C1 segment of cervical spinal cord (tissue), 14 donors: ENCODE data around the gene PRKD1.
A peak's percentile ranks its signal among the peaks of the same experiment; 100 is the strongest.

Experiments
- DNase-seq, 14 donors: peaks; one replicate each; lab custom pipeline; 2025; lab: John Stamatoyannopoulos, UW

The PRKD1 gene

DNA sequence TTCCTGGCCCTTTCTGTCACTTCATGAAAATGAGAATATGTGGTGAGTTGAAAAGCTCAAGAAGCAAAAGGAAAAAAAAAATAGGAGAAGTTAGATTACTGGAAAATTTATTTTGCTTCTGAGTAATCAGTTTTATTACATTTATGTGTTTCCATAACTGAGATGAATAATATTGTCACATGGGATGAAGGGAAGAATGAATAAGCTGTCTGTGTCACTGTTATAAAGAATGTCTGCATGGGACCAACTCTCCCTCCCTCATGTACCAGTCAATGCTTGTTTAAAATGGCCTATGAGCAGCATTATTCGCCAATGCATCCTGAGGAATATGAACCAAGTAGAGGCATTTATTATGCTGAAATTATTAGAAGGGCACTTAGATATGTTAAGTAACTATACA, 246.3 kb downstream of the PRKD1 start:
- DNase-seq: no peak

DNA sequence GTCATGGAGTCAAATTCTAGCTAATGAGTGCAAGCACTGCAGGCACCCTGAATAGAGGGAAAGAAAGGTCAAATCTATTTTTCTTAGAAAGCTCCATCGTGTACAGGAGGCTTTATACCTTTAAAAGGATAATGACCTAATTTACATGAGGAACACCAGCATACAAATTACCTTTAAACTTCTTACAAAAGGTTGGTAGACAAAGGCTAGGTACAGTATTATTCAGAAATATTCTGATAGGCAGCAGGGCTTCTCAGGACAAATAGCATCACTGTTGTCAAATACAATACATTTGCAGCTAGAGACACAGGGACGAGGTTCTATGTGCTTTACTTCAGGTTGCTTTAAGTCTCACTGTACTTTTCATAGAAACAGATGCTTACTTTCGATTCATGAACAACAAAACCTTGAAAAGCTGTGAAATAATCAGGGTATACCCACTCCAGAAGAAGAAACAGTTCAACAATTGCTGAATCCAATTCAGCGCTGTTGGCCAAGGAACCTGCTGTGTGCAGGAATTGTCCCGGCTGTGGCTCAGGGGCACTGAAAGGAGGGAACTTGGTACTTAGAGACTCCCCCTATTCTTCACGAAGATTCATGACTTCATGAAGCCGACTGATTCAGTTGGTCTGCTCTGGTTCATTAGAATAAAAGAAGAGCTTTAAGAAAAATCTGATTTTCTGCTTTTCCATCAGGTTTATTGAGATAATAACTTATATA, 252.9 kb downstream of the PRKD1 start:
- no peak for DNase-seq

DNA sequence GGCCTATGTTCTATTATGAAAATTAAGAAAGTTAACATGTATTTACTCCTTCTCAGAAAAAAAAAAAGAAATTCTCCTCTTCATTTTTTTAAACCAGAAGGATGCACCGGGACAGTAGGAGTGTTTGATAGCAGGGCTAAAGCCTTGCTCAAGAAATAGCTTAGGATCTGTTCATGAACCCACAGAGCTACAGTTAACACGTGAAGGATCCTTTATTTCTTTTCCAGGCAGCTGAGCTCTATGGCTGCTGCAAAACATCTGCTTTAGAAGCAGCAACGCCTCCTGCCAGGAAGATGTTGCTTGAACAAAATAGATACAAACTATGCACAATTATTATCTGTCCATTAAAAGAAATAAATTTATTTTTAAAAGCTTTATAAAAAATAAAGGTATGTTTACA, 254.8 kb downstream of the PRKD1 start:
- DNase-seq: no peak

DNA sequence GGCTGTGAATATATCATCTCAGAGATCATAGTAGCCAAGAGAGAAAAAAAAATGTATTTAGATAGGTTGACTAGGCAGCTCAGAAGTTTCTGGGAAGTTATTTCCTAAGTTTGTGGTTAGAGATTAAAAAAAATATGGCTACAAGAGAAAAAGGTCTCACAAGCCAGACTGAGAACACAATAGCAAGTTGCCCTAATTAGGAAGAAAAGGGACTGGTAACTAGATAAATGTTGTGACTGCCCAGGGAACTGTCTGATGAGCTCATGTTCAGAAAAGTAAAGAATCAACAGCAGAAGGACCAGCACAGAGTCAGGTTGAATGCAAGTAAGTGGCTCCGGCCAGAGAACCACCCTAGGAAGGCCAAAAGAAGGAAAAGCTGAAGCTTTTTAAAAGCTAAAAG, 256.6 kb downstream of the PRKD1 start:
- no peak for DNase-seq

DNA sequence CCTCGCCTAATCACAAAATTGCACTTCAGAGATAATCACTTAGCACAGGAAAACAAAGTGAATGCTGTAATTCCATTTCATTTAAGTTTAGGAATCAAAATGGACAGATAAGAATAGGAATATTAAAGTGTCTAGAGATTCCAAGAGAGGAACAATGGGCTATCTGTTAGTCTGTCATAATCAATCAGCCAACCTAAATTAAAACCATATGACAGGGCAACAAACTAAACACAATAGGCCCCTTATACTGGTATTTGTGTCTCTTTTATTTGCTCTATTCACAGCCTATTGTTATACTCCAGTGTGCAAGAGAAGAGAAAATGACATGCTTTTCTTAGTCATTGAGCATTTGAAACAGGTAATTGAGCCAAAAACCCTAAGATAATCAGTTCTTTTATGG, 259.4 kb downstream of the PRKD1 start:
- DNase-seq: no peak

DNA sequence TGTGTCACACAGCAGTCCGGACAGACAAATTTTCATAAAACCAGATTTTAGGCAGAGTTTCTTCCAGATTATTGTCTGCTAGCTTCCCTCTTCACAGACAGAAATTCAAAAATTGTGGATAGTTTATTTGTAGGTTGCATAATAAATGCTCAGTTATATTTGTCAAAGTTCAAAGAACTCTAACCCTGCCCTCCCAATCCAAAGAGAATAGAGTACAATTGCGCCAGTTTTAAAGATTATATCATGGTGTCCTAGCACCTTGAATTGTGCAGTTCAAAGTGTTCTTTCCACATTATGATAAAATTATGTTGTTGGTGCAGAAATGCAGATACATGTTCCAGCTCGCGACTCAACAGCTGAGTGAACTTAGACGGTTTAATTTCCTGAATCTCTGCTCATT, 263.1 kb downstream of the PRKD1 start:
- DNase-seq: no peak

DNA sequence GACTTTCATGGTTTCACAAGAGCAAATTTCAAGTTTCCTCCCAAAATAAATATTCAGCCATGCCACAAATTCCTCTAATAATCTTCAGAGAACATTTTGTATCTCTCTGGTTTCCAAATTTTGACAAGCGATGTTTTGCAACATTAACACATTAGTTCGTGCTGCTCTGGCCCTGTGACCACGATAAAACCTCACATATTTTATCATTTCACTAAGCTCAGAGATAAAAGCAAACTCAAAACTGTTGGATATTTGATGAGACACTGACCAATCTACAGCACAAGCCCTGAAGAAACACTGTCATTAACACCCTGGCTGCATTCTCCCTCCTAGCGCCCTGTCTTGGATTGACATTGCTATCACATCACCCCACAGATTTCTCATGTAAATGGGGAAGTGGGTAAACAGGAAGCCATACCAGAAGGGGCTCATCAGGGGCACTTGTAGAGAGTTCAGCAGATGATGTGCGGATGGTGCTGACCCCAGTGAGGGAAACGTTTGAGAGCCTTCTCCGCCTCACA, 264.3 kb downstream of the PRKD1 start:
- DNase-seq: no peak

DNA sequence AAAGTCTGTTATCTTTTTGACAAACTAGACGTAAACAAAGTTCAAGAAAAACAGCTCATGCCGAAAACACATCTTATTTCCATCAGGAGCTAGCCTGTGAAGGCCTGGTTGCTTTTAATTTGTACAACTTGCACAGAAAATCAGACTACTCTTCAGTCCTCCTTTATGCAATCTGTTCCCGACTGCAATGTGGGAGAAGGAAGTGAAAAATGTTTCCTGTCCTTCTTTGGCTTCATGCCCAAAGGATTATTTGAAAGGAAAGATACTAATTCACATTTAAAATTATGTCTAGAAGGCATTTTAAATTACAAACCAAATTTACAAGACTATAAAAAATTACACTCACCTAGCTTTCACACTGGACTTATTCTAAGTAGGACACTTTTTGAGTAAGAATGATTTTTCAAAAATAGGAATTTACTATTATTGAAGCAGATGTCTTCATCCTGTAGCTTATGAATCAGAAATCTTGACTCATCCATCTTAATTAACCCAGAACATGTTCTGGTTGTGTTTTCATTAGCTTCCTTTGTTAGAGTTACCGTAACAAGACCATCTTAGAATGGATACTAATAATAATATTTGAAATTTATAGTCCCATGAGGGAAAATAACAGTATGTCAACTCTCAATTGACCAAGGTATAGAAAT, 272.6 kb downstream of the PRKD1 start:
- DNase-seq: no peak

DNA sequence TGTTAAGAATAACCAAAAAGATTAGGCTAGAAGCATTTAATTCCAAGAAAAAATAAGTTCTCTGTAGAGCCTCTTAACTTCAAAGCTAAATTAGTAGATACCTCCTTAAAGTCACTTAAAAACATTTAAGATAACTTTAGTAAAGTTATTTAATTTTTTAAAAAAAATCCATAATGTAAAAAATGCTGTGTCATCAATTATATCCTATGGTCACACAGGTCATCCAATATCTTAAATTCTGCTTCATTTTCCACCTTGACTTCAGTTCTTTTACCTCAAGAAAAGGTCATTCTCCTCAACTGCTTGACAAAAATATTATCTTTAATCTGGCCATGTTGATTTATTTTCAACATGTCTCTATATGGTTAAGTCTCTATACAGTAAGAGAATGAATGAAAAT, 274.3 kb downstream of the PRKD1 start:
- DNase-seq: no peak

DNA sequence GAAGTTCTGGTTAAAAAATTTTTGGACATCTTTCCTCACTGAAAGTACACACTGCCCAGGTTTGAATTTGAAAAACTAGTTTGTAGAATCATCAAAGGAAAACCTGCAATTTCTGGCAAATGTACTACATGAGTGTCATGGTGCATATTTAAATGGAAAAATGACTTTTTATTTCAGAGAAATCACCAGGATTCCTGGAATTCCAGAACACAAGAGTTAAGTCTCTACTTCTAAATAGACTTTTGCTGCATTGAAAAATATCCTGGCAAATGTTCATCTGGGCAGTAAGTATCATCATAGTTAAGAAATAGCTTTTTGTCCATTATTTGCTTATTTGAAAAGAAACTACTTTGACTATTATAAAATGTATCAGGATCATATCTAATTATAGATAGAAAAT, 275.1 kb downstream of the PRKD1 start:
- no peak for DNase-seq

DNA sequence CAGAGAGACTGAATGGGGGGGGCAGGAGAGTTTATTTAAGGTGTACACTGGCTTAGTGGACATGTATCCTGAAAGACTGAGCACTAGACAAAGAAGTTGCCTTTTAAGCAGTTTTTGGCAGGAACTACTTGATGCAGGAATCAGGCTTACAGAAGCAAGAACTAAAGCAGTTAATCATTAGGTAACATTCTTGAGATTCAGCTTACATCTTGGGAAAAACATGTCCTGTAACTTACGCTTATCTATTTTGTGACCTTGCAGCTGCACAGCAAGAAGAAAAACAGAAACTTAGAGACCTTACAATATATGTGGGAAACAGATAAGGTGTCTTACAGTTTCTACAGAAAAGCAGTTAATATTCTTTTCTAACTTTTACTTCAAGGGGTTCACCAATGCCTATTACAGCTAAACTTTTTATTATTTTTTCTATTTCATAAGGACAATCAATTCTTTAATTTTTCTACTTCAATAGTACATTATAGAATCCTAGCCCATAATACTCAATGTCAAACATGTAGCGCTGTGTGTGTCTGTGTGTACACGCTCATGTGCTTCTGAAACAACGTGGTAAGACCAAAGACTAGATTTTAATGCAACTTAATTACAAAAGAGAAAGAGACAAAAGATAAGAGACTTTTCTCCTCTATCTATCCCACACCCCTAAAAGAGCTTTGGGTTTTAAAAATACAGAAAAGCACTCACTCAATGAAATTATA, 276.9 kb downstream of the PRKD1 start:
- DNase-seq: no peak

DNA sequence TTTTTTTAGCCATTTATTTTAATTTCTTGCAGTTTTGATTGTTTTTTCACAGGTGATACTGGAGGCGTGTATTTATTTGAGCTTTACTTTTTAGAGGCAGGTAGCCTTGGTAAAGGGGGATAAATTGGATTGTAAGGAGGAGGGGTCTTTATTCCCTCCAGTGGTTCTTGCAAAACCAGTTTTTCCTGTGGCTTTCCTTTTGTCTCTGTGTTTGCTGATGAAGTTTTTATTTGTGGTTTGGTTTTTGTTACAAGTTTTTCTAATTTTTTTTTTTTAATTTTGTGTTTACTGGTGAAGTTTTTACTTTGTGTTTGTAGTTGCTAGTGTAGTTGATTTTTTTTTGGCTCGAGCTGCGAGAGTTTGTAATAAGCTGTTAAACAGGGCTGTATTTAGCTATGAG, 278.5 kb downstream of the PRKD1 start:
- DNase-seq: no peak

DNA sequence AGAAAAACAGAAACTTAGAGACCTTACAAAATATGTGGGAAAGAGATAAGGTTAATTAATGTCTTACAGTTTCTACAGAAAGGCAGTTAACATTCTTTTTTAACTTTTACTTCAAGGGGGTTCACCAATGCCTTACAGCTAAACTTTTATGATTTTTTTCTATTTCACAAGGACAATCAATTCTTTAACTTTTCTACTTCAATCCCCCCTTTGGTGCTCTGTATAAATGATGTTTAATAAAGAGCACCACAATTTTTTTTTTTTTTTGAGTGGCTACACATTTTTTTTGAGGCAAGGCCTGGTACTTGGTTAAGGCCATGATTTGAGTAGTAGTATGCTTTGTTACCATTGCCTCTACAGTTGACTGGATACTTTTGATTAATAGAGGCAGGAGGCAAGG, 279.6 kb downstream of the PRKD1 start:
- no peak for DNase-seq

DNA sequence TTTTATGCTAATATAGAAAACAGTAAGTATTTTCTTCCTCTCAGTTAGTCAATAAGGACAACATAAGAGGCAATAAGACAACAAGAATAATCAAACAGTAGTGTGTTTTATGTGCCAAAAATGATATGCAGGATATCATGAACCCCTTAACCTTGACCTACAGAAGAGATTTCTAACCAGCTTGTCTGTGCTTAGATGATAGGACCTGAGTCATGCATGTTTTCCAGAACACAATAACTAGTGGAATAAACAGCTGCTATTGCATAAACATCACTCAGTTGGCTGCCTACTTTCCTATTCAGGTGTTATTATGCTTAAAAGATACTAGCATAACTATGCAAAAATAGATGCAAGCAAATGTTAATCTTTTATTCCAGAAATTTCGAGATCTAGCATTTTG, 282.5 kb downstream of the PRKD1 start:
- no peak for DNase-seq

DNA sequence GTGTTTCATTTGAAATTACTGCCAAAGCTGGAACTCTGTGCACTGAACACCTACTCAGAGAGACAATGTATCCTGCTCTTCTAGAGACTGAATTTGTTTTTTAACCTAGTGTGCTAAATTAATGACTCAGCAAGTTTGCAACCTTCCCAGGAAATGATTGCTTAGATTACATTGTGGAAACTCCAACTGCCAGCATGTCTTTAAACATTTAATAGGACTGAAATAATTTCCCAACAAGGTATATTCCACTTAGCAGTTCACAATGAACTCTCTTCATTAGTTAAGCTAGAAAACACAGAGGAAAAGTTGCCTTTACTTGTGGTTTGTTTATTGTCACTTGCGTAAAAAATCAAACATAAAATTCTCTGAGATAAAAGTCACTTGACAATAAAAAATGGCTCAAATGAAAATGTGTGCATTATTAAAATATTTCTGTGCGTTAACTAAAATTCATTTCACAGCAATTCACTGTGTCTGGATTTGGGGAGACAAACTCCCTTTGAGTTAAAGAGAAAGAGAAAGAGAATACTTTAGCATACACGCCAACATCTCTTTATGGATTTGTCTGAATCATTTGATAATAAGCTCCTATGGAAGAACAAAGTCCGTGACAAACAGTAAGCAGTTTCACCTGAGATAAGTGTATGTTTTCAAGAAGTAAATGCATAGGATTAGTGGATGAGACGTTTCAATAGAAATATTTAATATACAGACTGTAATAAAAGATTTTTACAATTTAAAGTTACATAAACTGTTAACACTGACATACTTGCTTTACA, 284.0 kb downstream of the PRKD1 start:
- no peak for DNase-seq

DNA sequence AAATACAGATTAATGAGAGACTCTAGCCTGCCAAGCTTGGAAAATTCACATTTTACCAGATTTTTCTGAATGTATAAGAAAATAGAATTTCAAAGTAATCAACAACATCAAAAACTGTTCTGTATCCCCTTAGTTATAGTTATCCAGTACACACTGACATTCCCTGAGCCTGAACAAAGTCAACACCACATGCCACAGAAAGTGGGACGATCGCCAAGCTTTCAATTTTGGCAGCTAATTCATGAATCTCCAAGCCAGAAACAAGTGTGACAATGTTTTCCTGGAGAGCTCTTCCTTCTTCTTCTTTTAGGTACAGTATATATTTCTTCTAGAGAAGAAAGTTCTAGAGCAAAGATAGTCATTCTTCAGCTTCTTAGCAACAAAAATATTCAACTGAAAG, 290.2 kb downstream of the PRKD1 start:
- peak in 12 of 14 donors; percentile 3 to 74 (median 30) for DNase-seq

DNA sequence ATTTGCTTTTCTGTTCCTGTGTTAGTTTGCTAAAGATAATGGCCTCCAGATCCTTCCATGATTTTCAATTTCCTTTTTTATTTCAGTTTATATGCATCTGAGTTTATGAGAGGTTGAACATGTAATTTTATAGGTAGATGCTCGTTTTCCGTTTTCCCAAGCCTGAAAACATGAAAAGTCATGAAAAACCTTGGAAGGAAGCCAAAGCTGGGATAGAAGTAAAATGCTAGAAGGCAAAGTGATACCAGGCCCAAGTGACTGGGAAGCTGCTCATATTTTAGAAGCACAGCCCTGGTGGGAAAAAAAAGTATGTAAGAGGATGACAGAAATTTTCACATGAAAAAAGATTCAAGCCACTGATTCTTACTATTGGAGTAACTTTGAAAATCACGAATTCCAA, 290.8 kb downstream of the PRKD1 start:
- DNase-seq: no peak

DNA sequence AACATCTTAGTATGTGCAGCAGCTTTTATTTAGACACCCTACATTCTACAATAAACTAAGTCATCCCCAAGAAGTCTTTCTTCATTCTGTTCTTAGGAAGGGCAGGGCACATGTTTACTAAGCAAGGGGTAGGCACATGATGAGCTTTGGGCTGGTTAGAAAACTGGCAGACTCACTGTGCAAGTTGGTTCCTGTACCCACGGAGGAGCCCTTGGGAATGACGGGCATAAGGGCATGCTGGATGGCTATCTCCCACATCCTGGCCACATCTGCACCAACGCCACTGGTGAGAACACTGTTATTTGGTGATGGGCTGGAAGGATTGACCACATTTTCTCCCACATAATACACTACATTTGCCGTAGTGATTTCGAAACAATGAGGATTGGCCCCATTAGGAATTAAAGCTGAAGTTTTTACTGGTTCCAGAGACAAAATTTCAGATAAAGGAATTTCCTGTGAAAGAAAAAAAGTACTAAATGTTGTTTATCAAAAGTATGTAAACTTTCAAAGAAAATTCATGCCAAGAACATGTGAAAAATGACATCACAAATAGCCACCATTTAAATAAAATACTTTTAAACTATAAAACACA, 297.0 kb downstream of the PRKD1 start:
- DNase-seq: no peak

DNA sequence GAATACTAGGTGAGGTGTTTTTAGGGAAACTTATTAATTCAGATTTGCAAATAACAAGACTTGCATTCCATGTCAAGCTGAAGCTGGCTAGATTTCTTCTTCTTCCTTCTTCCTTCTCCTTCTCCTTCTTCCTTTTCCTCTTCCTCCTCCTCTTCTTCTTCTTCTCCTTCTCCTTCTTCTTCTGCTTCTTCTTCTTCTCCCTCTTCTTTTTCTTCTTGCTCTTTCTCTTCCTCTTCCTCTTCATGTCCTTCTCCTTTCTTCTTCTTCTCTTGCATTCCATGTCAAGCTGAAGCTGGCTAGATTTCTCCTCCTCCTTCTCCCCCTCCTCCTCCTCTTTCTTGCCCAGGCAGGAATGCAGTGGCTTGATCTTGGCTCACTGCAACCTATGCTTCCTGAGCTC, 297.8 kb downstream of the PRKD1 start:
- DNase-seq: no peak

DNA sequence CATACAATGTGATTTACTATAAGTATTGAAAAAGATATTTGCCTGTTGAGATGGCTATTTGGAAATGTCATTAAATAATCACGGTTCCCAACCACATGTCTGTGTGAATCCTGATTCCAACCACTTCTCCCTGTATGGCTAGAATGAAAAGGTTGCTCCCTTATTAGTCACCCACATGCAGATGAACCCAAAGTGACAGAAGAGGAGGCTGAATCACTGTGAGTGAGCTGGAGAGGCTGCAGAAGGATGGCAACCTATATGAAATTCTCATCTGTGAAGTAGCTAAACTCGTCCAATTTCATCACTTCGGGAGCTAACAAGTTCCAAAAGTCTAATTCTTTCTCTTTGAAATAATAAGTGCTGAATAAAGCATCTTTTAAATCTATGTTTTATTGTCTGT, 300.5 kb downstream of the PRKD1 start:
- DNase-seq: no peak

DNA sequence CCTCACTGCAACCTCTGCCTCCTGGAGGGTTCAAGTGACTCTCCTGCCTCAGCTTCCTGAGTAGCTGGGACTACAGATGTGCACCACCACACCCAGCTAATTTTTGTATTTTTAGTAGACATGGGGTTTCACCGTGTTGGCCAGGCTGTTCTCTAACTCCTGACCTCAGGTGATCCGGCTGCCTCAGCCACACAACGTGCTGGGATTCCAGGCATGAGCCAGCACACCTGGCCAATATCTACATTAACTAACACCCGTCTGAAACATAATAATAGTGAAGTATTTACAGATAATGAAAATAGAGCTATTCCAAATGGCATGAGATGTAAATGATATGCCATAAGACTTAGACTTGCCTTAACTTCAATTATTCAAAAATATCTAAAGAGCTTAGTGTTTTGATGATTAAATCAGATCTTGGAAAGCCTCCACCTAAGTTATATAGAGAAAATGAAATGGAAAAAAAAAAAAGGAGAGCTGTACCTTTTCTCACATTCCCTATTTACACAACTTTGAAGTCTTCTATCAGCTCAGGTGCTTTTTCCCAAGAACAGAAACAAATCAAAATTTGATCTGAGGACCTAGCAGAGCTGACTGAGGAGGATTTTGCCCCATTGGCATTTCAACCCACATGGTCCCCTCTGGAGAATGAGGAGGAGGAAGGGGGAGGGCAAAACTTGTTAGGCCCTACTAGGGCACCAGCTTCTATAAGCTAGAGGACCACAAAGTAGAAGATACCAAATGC, 309.2 kb downstream of the PRKD1 start:
- DNase-seq: no peak
